Right renal cortex interstitium (tissue), 3 donors: Measurements from ENCODE around the gene UGT1A9. TPM values are rescaled to one million over a fixed set of nuclear protein-coding genes. Genes with fewer than 3 reads are reported as not detected.
"Not testable (repeated sequence)": the region's sequence is repeated elsewhere in the genome, so short reads cannot be mapped to it uniquely, and the experiment has no call there.

Source experiments
- DNase-seq, 3 donors: peaks; one replicate each; pipeline ENCODE4 v3.0.0-alpha.2; 2013; ENCODE audit warnings: low read depth in 3 of 3, low spot score in 2 of 3
- polyA plus RNA-seq, 3 donors: library from polyadenylated mRNA; unstranded; fragments of 120-200 nt; gene quantifications; one replicate each; pipeline ENCODE4 v1.2.1, GENCODE V29; 2013; ENCODE audit not compliant: insufficient read length in 3 of 3

Gene UGT1A9
- polyA plus RNA-seq, 3 donors: 4.3 to 7.6 (median 6.9) TPM

GRCh38 chr2:233679196-233679595, 7.5 kb downstream of the UGT1A9 start:
- no peak for DNase-seq

DNA sequence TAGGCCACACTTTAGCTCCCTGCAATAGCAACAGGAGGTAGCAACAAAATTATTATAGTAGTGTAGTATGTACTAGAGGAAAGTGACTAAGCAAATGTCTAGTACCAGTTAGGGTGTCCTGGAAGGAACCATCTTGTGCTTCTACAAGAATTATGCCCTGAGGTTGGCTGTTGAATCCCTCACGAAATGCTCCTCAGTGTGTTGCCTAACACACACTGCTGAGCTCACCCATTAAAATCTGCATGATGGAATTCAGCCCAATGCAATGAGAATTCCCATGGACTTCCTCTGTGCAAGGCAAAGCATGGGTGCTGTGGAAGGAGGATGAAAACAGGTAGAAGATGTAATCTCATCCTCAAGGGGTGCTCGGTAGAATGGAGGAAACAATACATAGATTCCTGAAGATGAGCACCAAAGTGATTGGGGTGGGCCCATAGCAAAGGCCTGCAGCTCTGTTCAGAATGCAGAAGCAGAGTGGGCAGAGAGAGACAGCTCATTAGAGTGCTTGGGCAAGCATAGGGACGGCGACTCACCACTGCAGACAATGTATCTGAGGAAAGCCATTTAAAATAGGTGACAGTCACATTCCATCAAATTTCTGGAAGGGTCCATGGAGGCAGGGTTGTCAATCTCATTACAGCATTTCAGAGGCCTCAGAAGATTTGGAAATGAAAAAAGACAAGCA, 8.8 kb downstream of the UGT1A9 start:
- no peak for DNase-seq

- no peak for DNase-seq
These were observed 9.9 kb downstream of the UGT1A9 start, which contains the start of gene UGT1A7 for GRCh38 chr2:233681521-233682099. Gene UGT1A7, plus strand, starts transcription at chr2:233681901. Its CDS starts 37 bp downstream, at chr2:233681938.

DNA sequence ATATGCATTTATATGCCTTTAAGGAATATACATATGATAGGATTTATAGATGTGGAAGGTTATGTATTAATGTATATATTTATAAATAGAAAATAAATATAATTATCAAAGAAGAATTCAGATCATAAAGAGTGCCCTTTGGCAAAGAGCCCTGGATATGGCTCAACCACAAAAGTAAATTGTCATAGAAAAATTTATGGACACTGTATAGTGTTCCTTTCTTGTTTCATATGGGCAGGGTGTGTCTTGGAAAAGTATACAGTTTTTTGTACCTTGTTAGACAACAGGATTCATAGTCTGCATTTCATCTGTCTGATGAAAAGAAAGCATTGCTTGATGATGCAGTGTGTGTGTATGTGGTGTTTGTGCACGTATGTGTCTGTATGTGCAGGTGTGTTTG, 12.9 kb downstream of the UGT1A9 start:
- DNase-seq: no peak

DNA sequence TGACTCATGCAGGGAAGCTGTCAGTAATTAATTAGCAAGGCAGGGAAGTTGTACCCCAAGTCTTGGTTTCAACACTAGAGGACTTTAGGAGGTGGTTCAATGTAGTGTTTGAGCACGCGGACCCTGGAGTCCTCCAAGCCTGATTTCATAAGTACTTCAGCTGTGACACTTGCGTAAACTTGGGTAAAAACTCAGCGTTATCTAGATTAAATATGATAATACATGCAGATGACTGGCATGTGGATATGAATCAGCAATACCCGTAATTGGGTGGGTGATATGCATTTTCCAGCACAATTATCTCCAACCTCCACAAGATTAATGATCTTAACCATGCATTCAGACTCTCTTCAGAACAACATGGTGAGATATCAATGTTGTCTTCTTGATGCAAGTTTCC, 15.2 kb downstream of the UGT1A9 start:
- no peak for DNase-seq

- no peak for DNase-seq
These were observed 16.6 kb downstream of the UGT1A9 start for GRCh38 chr2:233688341-233688740.

DNA sequence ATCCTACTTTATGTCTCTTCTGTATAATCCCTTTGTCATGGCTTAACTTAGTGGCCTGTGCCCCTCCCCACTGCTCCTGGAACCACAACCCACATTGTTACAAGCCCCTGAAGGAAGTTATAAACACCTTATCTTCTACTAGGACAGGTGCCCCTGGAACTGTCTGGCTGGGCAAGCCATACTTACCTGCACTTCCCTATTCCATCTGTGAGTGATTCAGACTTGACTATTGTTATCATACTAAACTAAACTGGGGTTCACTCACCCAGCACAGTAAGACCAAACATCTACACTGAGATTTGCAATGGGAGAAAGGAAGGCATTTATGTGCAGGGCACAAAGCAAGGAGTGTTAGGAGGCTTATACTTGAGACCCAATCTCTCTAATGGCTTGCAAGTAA, 17.3 kb downstream of the UGT1A9 start:
- DNase-seq: no peak

GRCh38 chr2:233689501-233689900, 17.8 kb downstream of the UGT1A9 start:
- no peak for DNase-seq

DNA sequence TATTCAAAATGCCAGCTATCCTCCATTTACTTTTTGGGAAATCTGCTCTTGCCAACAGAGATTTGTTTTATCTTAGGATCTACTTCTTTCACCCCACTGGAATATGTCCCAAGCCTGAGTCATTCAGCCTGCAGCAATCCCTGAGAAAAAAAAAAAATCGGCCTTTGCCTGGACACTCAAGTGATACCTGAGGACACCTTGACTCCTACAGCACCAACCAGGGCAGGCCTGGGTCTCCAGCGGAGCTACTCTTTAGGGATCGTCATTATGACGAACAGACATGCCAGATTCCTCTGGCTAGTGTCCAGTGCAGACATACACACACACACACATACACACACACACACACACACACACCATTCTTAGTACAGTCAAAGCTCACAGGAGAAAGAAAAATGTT, 18.7 kb downstream of the UGT1A9 start:
- no peak for DNase-seq

- DNase-seq: no peak
These were observed 20.0 kb downstream of the UGT1A9 start for GRCh38 chr2:233691443-233692433.

- no peak for DNase-seq
These were observed 20.9 kb downstream of the UGT1A9 start, which contains the start of gene UGT1A6 for GRCh38 chr2:233692648-233693047. Gene UGT1A6, plus strand, starts transcription at chr2:233692890. Its CDS starts 115 bp downstream, at chr2:233693005.

GRCh38 chr2:233693963-233694362, 22.3 kb downstream of the UGT1A9 start:
- DNase-seq: no peak

GRCh38 chr2:233698740-233699139, 27.0 kb downstream of the UGT1A9 start:
- no peak for DNase-seq

- DNase-seq: no peak
These were observed 27.8 kb downstream of the UGT1A9 start for GRCh38 chr2:233699424-233700027.

- no peak for DNase-seq
These were observed 28.4 kb downstream of the UGT1A9 start for GRCh38 chr2:233700028-233700635.

GRCh38 chr2:233700842-233701241, 29.1 kb downstream of the UGT1A9 start:
- not testable (repeated sequence) for DNase-seq

- DNase-seq: no peak
These were observed 30.5 kb downstream of the UGT1A9 start for GRCh38 chr2:233702238-233702637.

DNA sequence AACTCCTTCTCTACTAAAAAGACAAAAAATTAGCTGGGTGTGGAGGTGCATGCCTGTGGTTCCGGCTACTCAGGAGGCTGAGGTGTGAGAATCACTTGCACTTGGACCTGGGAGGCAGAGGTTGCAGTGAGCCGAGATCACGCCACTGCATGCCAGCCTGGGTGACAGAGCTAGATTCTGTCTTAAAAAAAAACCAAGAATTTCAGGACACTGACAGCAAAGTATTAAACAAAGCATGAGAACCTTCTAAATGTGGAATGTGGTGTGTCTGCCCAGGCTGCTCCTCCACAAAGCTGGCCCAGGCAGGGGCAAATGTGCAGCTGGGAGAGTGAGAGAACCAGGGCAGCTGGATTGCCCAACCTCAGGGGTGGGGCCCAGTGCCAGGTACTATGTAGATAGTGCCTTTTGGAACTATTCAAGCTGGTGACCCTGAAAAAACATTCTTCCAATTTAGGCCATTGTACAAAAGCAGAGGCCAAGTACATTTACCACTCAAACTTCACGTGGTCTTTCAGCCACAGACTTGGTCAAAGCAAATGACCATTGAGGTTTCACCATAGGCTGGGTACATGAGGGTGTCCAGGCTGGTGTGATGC, 34.3 kb downstream of the UGT1A9 start:
- no peak for DNase-seq

DNA sequence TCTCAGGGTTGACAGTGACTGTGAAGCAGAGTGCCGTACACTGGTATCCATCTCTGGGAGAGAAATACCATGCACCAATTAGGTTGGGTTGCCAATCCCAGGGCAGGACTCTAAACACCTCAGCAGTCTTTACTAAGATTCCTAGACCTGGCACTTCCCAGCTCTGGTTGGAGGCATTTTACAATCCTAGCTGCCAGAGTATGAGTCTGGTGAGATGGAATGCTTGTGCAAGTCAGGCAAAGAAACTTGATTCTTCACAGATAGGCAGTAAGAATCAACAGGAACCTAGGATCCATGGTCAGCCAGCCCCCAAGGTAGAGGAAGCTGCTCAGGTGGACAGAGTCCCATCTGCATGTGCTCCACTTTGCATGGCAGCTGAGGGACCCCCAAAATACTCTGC, 35.0 kb downstream of the UGT1A9 start:
- no peak for DNase-seq
